Kidney epithelial cell (primary cell): ENCODE results near the gene ZBTB49. TPM values are rescaled to one million over a fixed set of nuclear protein-coding genes. Genes with fewer than 3 reads are reported as not detected.
"Not testable (repeated sequence)": the region's sequence is repeated elsewhere in the genome, so short reads cannot be mapped to it uniquely, and the experiment has no call there.

Experiments used
- DNase-seq: peaks from one replicate; pipeline ENCODE4 v3.0.0-alpha.2; 2010; ENCODE audit warnings: low read depth
- H3K27me3 ChIP-seq: 2 replicates; pipeline ENCODE4 v1.6.0; 2011; ENCODE audit warnings: low read length; ENCODE audit not compliant: control insufficient read depth, insufficient read depth
- H3K36me3 ChIP-seq: 2 replicates; pipeline ENCODE4 v1.5.1; 2011; ENCODE audit warnings: low read length; ENCODE audit not compliant: control insufficient read depth, insufficient read depth
- H3K4me3 ChIP-seq: 2 replicates; pipeline ENCODE4 v1.5.1; 2011; ENCODE audit warnings: low read depth, mild to moderate bottlenecking, control low read depth, low read length
- total RNA-seq: library from RNA; depleted of rRNA; stranded (reverse); fragments of >200 nt; gene quantifications from 2 replicates; pipeline ENCODE4 v1.2.3, GENCODE V29; 2015
- TF ChIP-seq, protein P1 (sequence below): IDR thresholded peaks from 2 replicates; pipeline ENCODE4 v1.5.1; 2011; ENCODE audit warnings: mild to moderate bottlenecking, moderate library complexity, low read length, control low read depth, inconsistent platforms; ENCODE audit not compliant: insufficient read depth, poor library complexity, severe bottlenecking

Gene ZBTB49, protein sequence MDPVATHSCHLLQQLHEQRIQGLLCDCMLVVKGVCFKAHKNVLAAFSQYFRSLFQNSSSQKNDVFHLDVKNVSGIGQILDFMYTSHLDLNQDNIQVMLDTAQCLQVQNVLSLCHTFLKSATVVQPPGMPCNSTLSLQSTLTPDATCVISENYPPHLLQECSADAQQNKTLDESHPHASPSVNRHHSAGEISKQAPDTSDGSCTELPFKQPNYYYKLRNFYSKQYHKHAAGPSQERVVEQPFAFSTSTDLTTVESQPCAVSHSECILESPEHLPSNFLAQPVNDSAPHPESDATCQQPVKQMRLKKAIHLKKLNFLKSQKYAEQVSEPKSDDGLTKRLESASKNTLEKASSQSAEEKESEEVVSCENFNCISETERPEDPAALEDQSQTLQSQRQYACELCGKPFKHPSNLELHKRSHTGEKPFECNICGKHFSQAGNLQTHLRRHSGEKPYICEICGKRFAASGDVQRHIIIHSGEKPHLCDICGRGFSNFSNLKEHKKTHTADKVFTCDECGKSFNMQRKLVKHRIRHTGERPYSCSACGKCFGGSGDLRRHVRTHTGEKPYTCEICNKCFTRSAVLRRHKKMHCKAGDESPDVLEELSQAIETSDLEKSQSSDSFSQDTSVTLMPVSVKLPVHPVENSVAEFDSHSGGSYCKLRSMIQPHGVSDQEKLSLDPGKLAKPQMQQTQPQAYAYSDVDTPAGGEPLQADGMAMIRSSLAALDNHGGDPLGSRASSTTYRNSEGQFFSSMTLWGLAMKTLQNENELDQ
- total RNA-seq = 3.9 and 8.5 TPM in 2 replicates

DNA sequence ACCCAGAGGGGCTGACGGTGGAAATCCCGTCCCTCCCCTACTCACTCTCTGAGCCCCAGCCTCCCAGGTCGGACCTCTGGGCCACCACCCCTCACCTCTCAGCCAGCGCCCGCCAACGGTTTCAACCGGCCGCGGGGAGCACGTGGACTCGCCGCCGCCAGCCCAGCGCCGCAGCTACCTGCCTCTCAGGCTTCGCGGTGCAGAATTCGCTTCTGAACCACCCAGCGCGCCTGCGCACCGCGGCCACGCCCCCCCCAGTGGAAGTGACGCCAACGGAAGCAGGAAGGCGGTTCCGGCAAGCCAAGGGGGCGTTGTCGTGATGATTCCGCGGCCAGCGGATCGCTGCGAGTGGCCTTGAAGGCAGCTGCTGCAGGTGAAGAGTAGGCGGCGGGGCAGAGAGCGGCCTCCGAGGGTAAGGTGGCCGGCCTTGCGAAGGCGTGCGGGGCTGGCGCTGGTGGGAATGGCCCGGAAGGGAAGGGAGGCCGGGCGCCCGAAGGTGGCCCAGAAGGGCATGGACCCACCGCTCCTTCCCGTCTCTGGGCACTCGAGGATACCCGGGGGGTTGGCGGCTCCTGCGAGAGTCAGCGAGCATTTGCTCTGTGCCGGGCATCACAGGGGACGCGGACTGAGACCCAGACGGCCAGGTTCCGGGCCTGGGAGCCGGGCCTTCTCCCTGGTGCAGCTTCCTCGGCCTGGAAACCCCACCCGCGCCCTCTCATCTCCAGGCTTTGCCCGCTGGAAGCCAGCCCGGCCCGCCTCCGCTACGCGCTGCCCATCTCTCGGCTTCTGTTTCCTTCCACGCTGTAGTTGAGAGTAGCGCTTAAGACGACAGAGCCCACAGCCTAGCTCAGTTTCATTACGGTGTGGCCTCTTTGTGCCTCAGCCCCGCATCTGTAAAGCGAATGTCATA, at the start of gene ZBTB49, which contains the start of gene LYAR:
Gene ZBTB49, plus strand, starts transcription at position 311 of the 910 bp plus-strand sequence. CDS start 9,695 bp downstream, outside the sequence.
Gene LYAR, minus strand, starts transcription at position 214 of the 910 bp plus-strand sequence. CDS start 6,412 bp downstream, outside the sequence.
- peak; percentile 67 for DNase-seq
- Histone ChIP-seq H3K27me3 (no peaks in the 10 kb centered on the region), H3K4me3 (peak within 1 kb of the TSS; percentile 73), H3K36me3 (no peaks in the 10 kb centered on the region)
- TF ChIP-seq, protein P1, sequence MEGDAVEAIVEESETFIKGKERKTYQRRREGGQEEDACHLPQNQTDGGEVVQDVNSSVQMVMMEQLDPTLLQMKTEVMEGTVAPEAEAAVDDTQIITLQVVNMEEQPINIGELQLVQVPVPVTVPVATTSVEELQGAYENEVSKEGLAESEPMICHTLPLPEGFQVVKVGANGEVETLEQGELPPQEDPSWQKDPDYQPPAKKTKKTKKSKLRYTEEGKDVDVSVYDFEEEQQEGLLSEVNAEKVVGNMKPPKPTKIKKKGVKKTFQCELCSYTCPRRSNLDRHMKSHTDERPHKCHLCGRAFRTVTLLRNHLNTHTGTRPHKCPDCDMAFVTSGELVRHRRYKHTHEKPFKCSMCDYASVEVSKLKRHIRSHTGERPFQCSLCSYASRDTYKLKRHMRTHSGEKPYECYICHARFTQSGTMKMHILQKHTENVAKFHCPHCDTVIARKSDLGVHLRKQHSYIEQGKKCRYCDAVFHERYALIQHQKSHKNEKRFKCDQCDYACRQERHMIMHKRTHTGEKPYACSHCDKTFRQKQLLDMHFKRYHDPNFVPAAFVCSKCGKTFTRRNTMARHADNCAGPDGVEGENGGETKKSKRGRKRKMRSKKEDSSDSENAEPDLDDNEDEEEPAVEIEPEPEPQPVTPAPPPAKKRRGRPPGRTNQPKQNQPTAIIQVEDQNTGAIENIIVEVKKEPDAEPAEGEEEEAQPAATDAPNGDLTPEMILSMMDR = no peak

DNA sequence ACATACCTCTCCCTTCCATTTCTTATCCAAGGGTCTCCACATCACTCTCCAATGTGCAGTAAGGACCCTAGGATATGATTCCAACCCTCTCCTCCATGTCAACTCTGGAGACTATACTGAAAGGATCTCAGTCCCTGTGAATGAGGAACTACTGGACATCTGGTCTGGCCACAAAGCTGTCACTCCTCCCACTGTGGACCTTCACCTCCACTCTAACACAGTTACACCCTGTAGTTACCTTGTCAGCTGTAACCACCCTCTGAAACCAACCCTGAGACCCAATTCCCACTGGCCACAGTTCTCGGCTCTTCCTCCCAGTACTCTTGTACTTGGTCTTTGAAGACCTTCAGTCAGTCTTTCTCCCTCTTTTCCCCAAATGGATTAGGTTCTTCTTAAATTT, 44.9 kb upstream of the ZBTB49 start:
- DNase-seq = no peak
- TF ChIP-seq, protein P1 = no peak
- H3K36me3 ChIP-seq = no peaks in the 10 kb centered on the region

DNA sequence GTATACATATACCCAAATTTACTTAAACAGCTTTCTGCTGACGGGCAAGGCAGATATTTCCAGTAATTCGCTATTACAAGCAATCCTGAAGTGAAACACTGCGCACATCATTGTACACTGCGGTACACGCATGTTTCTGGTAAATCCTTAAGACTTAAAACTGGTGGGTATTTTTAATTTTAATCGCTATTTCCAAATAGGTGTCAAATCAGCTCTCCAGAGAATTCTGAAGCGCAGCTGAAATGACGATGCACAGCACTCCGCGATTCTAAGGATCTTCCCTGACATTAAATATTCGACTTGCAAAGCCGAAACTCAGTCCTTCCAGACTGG, 42.4 kb upstream of the ZBTB49 start:
- no peaks in the 10 kb centered on the region for H3K36me3 ChIP-seq
- peak overlapping the region; percentile 83 for H3K4me3 ChIP-seq
- TF ChIP-seq, protein P1 = no peak
- DNase-seq = no peak
- no peaks in the 10 kb centered on the region for H3K27me3 ChIP-seq

More for the DNA sequence above, 44.9 kb upstream of the ZBTB49 start:
- no peak overlapping the region for H3K4me3 ChIP-seq
- H3K27me3 ChIP-seq = no peaks in the 10 kb centered on the region

DNA sequence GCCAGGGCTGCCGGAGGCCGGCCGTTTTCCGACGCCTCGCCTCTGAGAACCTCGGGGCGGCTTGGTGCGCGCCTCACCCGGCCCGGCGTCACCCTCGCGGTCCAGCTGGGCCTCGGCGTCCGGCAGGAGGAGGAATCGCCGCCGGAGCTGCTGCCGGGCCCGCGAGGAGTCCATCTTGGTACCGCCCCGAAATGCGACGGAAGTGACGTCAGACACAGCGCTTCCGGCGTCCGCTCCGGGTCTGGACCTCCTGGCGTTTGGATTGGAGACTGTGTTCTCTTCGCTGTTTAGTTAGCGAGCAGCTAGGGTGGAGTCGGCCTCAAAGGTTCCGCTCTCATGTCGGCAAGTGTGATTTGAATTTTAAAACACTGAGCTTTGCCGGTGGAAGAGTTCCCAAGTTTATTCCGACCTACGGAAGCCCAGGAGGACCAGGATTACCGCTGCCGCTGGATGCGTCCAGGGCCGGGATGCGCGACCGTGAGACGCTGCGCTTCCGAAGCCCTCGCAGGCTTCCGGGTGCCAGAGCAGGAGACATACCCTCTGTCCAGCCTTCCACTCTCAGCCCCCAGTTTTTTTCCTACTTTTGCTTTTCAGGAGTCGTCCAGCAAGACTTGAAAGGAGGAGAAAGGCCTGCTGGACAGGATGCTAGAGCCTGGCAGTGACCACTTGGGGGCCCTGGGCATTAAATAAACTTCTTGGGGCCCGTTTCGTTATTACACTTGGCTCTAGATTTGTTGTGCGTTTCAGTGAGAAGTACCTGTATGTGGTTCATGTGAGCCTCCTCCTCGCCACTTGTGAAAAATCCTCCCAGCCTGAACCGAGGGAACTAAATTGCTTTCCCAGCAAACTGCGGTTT, 41.8 kb upstream of the ZBTB49 start, which contains the start of gene TMEM128:
Gene TMEM128, minus strand, starts transcription at position 195 of the 856 bp plus-strand sequence. Its CDS starts 21 bp downstream, at position 174.
- DNase-seq = peak; percentile 58
- Histone ChIP-seq H3K36me3 (no peaks in the 10 kb centered on the region), H3K4me3 (peak within 1 kb of the TSS; percentile 83), H3K27me3 (no peaks in the 10 kb centered on the region)
- TF ChIP-seq, protein P1 = peak; percentile 45

DNA sequence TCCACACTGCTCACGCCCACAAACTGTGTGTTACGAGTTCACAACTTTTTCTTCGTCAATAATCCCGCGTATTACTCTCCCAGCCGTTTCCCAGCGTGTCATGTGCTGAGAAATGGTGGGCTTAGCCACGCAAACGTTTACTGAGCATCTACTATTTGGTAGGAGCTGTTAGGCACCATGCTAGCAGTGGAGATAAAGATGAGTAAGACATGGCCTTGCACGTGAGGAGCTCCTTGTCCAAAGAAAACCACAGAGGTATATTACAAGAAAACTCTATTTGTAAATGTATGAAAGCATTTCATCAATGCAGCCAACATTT, 41.2 kb upstream of the ZBTB49 start:
- no peak for DNase-seq
- H3K27me3 ChIP-seq = no peaks in the 10 kb centered on the region
- TF ChIP-seq, protein P1 = no peak
- no peaks in the 10 kb centered on the region for H3K36me3 ChIP-seq
- H3K4me3 ChIP-seq = peak overlapping the region; percentile 83

DNA sequence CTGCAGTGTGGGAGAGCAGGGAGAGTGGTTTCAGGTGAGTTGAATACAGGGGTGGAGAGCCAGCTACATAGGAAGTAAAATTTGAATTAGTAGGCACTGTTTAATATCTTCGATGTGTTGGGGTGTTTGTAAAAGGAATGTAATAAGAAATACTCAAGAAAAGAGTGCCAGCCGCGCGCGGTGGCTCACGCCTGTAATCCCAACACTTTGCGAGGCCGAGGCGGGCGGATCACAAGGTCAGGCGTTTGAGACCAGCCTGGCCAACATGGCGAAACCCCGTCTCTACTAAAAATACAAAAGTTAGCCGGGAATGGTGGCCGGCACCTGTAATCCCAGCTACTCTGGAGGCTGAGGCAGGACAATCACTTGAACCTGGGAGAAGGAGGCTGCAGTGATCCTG, 40.7 kb upstream of the ZBTB49 start:
- H3K27me3 ChIP-seq, H3K4me3 ChIP-seq, H3K36me3 ChIP-seq, DNase-seq: not testable (repeated sequence)
